ENCODE results near the gene CORO2A.

- no peak for TF ChIP-seq CTCF (IDR thresholded peaks at IDR 0.05 in 2 of 3, conservative IDR thresholded peaks at IDR 0.05 in 1 of 3; ENCODE audit: control insufficient read depth in 2 of 3, extremely low read depth in 1 of 3, insufficient read depth in 1 of 3, low read depth in 3 of 3, low read length in 3 of 3)
- TF ChIP-seq FOS (IDR thresholded peaks at IDR 0.05; ENCODE audit: borderline replicate concordance, extremely low read depth, insufficient read length), result no peak
- no peak for TF ChIP-seq TAF1 (IDR thresholded peaks at IDR 0.05; ENCODE audit: borderline replicate concordance, low read depth, low read length)
- TF ChIP-seq POLR2AphosphoS5 (IDR thresholded peaks at IDR 0.05; ENCODE audit: low read length), result no peak
- no peak for TF ChIP-seq SMC3 (IDR thresholded peaks at IDR 0.05; ENCODE audit: borderline replicate concordance, low read length)
- no peak for TF ChIP-seq USF2 (IDR thresholded peaks at IDR 0.05; ENCODE audit: borderline replicate concordance, low read depth, low read length)
- no peak for TF ChIP-seq KDM1A (IDR thresholded peaks at IDR 0.05; ENCODE audit: borderline replicate concordance)
- TF ChIP-seq BACH1 (IDR thresholded peaks at IDR 0.05; ENCODE audit: borderline replicate concordance), result no peak
Observed at GRCh38 chr9:98121058-98121457, 71.4 kb downstream of the CORO2A start.
